ENCODE results near the gene GPR68. TPM values are rescaled to one million over a fixed set of nuclear protein-coding genes. Genes with fewer than 3 reads are reported as not detected.

Gene GPR68
- polyA plus RNA-seq, 2 of the 4 experiments (the other 2 are of a cell fraction), result 0.09 TPM

DNA sequence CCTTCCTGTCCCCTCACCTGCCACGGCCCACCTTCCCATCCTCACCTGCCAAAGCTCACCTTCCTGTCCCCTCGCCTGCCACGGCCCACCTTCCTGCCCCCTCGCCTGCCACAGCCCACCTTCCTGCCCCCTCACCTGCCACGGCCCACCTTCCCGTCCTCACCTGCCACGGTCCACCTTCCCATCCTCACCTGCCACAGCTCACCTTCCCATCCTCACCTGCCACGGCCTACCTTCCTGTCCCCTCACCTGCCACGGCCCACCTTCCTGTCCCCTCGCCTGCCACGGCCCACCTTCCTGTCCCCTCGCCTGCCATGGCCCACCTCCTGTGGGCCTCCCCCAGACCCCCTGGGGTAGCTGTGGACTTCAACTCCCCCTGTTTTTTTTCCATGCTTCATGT lies 48.8 kb upstream of the GPR68 start:
- whole genome bisulfite sequencing (ENCODE audit: missing lambda C conversion rate), result 45% methylated on average over 8 of the region's 12 CpGs
- 0 out of 6 replicates have a peak, but pooled peaks of 1 of the 2 experiments have one; percentile 26 for ATAC-seq
- POLR2A ChIA-PET, result no interaction called here
- TF ChIP-seq POLR2AphosphoS2 (conservative IDR thresholded peaks at IDR 0.05; ENCODE audit: low read length) (no peak), CEBPB (IDR thresholded peaks at IDR 0.05) (no peak), E2F6 (IDR thresholded peaks at IDR 0.05; ENCODE audit: borderline replicate concordance, low read depth) (no peak), REST (IDR thresholded peaks at IDR 0.05) (no peak), KDM5A (IDR thresholded peaks at IDR 0.05) (no peak)
- H3K4me3 ChIP-seq, result no peak overlapping the region
- CTCF ChIA-PET, result no interaction called here
- H3K9me3 ChIP-seq, result no peaks in the 10 kb centered on the region
- H3K4me1 ChIP-seq, result no peaks in the 10 kb centered on the region
- no peak for FAIRE-seq
- no peak for DNase-seq (ENCODE audit: low read depth in 1 of 2, low spot score in 1 of 2)
- H3K4me2 ChIP-seq, result no peak overlapping the region
- H3K27ac ChIP-seq, result no peak overlapping the region

- no peak overlapping the region for H3K4me2 ChIP-seq
- H3K27ac ChIP-seq, result no peak overlapping the region
- CTCF ChIA-PET, result interaction anchor here (4.0 kb wide), 1 partner anchor 390 kb away, joined by 14 read pairs; no protein-coding TSS in a partner anchor
- FAIRE-seq (no peak), DNase-seq (ENCODE audit: low read depth in 1 of 2, low spot score in 1 of 2) (no peak), ATAC-seq (no peak)
- 89% methylated on average over 15 of the region's 15 CpGs for WGBS (ENCODE audit: missing lambda C conversion rate)
- no peak overlapping the region for H3K4me3 ChIP-seq
- no peak for TF ChIP-seq EHMT2 (IDR thresholded peaks at IDR 0.05; ENCODE audit: low read depth)
- no peak for TF ChIP-seq FOXS1 (CRISPR knock-in tag; IDR thresholded peaks at IDR 0.05)
- no peak for TF ChIP-seq MAZ (IDR thresholded peaks at IDR 0.05; ENCODE audit: borderline replicate concordance, low read depth, low read length)
- no peak for TF ChIP-seq E2F6 (IDR thresholded peaks at IDR 0.05; ENCODE audit: borderline replicate concordance, low read depth)
- no peak for TF ChIP-seq SMC3 (IDR thresholded peaks at IDR 0.05)
- TF ChIP-seq EP300 (IDR thresholded peaks at IDR 0.05), result no peak
- TF ChIP-seq HDAC2 (IDR thresholded peaks at IDR 0.05), result no peak
- no peak for TF ChIP-seq USF2 (IDR thresholded peaks at IDR 0.05)
- H3K4me1 ChIP-seq, result no peaks in the 10 kb centered on the region
- POLR2A ChIA-PET, result no interaction called here
- no peaks in the 10 kb centered on the region for H3K9me3 ChIP-seq
Measured at GRCh38 chr14:91292491-91292890, 48.0 kb upstream of the GPR68 start.

GRCh38 chr14:91291786-91292405 lies 47.4 kb upstream of the GPR68 start:
- Histone ChIP-seq H3K4me2 (no peak overlapping the region), H3K4me3 (no peak overlapping the region), H3K27ac (no peak overlapping the region), H3K4me1 (no peaks in the 10 kb centered on the region), H3K9me3 (no peaks in the 10 kb centered on the region)
- 82% methylated on average over 16 of the region's 21 CpGs for WGBS (ENCODE audit: missing lambda C conversion rate)
- no peak for DNase-seq (ENCODE audit: low read depth in 1 of 2, low spot score in 1 of 2)
- FAIRE-seq, result no peak
- ChIA-PET POLR2A (no interaction called here), CTCF (interaction anchor here (2.0 to 9.8 kb wide), 3 partner anchors 31 to 389 kb away, joined by 5 to 169 read pairs (median 14); no protein-coding TSS in a partner anchor)
- no peak for ATAC-seq
- TF ChIP-seq EHF (CRISPR knock-in tag; IDR thresholded peaks at IDR 0.05), result no peak
- TF ChIP-seq, protein P1, sequence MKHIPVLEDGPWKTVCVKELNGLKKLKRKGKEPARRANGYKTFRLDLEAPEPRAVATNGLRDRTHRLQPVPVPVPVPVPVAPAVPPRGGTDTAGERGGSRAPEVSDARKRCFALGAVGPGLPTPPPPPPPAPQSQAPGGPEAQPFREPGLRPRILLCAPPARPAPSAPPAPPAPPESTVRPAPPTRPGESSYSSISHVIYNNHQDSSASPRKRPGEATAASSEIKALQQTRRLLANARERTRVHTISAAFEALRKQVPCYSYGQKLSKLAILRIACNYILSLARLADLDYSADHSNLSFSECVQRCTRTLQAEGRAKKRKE (CRISPR knock-in tag; IDR thresholded peaks at IDR 0.05; ENCODE audit: low read depth), result no peak
- no peak for TF ChIP-seq HES2 (IDR thresholded peaks at IDR 0.05)
- TF ChIP-seq, protein P2, sequence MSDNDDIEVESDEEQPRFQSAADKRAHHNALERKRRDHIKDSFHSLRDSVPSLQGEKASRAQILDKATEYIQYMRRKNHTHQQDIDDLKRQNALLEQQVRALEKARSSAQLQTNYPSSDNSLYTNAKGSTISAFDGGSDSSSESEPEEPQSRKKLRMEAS (IDR thresholded peaks at IDR 0.05), result no peak
- TF ChIP-seq HOXA7 (CRISPR knock-in tag; IDR thresholded peaks at IDR 0.05), result no peak
- TF ChIP-seq, protein P3, sequence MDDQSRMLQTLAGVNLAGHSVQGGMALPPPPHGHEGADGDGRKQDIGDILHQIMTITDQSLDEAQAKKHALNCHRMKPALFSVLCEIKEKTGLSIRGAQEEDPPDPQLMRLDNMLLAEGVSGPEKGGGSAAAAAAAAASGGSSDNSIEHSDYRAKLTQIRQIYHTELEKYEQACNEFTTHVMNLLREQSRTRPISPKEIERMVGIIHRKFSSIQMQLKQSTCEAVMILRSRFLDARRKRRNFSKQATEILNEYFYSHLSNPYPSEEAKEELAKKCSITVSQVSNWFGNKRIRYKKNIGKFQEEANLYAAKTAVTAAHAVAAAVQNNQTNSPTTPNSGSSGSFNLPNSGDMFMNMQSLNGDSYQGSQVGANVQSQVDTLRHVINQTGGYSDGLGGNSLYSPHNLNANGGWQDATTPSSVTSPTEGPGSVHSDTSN (IDR thresholded peaks at IDR 0.05), result no peak
- TF ChIP-seq KDM5A (IDR thresholded peaks at IDR 0.05), result no peak
- TF ChIP-seq REST (IDR thresholded peaks at IDR 0.05), result no peak
- no peak for TF ChIP-seq ZC3H11A (IDR thresholded peaks at IDR 0.05)
- no peak for TF ChIP-seq KDM1A (IDR thresholded peaks at IDR 0.05; ENCODE audit: low read depth)
- TF ChIP-seq NR3C1 (IDR thresholded peaks at IDR 0.05), result no peak
